ENCODE measurements around the gene MAGI2.

Gene MAGI2

DNA sequence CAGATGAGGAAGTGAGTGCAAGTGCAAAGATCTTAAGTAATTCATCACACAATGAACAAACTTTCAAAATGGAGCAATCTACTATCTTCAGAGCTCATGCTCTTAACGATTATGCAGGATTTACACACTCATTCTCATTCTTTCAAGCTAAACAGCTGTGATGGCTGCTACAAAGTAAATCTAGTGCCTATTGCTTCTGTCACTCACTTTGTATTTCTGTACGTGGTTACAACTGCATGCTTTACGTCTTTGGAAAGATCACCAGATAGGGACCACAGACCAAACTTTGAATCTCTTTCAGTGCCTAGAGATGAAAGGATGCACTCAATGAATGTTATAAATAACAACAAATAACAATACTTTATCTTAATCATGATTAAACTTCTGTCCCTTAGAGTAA is 194.6 kb downstream of the MAGI2 start:
- Histone ChIP-seq H3K27ac (ENCODE audit: low read depth, low read length) (no peak overlapping the region), H3K4me2 (ENCODE audit: low read depth, low read length, poor library complexity, severe bottlenecking) (no peak overlapping the region)

DNA sequence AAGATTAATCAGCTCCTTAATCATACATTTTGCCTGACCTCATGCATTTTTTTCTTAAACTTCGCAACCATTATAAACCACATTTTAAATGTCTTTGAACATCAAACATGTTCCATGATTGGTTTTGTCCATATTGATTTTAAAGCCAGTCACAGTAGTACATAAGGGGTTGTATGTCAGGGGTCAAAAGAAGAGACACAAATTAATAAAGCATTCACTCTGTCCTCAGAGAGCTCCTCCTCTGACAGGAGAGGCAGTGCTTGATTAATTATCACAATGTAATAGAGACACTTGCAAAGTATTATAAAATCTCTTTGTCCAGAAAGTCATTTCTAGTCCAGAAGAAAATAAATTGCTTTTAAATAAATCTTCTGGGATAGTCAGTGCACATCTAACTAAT is 195.5 kb downstream of the MAGI2 start:
- H3K9me2 ChIP-seq (replicated peaks; ENCODE audit: insufficient read depth, low read length): no peaks in the 10 kb centered on the region
- H3K27ac ChIP-seq (ENCODE audit: low read depth, low read length): no peak overlapping the region
- no peaks in the 10 kb centered on the region for H3K79me2 ChIP-seq (ENCODE audit: insufficient read depth, low read length)
- no peaks in the 10 kb centered on the region for H3K27me3 ChIP-seq (ENCODE audit: low read length)
- no peak overlapping the region for H2AFZ ChIP-seq (ENCODE audit: low read depth, low read length, severe bottlenecking)
- no peak overlapping the region for H3K9ac ChIP-seq (ENCODE audit: low read length)
- H3K4me2 ChIP-seq (ENCODE audit: low read depth, low read length, poor library complexity, severe bottlenecking): no peak overlapping the region
- H3F3A ChIP-seq (ENCODE audit: insufficient read depth): no peaks in the 10 kb centered on the region
- TF ChIP-seq, protein P1, sequence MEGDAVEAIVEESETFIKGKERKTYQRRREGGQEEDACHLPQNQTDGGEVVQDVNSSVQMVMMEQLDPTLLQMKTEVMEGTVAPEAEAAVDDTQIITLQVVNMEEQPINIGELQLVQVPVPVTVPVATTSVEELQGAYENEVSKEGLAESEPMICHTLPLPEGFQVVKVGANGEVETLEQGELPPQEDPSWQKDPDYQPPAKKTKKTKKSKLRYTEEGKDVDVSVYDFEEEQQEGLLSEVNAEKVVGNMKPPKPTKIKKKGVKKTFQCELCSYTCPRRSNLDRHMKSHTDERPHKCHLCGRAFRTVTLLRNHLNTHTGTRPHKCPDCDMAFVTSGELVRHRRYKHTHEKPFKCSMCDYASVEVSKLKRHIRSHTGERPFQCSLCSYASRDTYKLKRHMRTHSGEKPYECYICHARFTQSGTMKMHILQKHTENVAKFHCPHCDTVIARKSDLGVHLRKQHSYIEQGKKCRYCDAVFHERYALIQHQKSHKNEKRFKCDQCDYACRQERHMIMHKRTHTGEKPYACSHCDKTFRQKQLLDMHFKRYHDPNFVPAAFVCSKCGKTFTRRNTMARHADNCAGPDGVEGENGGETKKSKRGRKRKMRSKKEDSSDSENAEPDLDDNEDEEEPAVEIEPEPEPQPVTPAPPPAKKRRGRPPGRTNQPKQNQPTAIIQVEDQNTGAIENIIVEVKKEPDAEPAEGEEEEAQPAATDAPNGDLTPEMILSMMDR (IDR thresholded peaks at IDR 0.05; ENCODE audit: insufficient read depth, low read length, poor library complexity, severe bottlenecking): no peak
- TF ChIP-seq EZH2phosphoT487 (conservative IDR thresholded peaks at IDR 0.05; ENCODE audit: low read length): no peak
- H3K9me3 ChIP-seq (ENCODE audit: insufficient read depth, low read length): no peaks in the 10 kb centered on the region
- no peak overlapping the region for H3K4me3 ChIP-seq (ENCODE audit: insufficient read depth, low read length, poor library complexity, severe bottlenecking)
- no peaks in the 10 kb centered on the region for H4K20me1 ChIP-seq (ENCODE audit: low read depth, low read length)
- H3K36me3 ChIP-seq (ENCODE audit: low read length): no peaks in the 10 kb centered on the region

More for the DNA sequence above, 194.6 kb downstream of the MAGI2 start:
- H3K27me3 ChIP-seq (ENCODE audit: low read length): no peaks in the 10 kb centered on the region
- H2AFZ ChIP-seq (ENCODE audit: low read depth, low read length, severe bottlenecking): no peak overlapping the region
- H3K79me2 ChIP-seq (ENCODE audit: insufficient read depth, low read length): no peaks in the 10 kb centered on the region
- H4K20me1 ChIP-seq (ENCODE audit: low read depth, low read length): no peaks in the 10 kb centered on the region
- H3K9ac ChIP-seq (ENCODE audit: low read length): no peak overlapping the region
- H3F3A ChIP-seq (ENCODE audit: insufficient read depth): no peaks in the 10 kb centered on the region
- TF ChIP-seq EZH2phosphoT487 (conservative IDR thresholded peaks at IDR 0.05; ENCODE audit: low read length): no peak
- TF ChIP-seq, protein P1 (IDR thresholded peaks at IDR 0.05; ENCODE audit: insufficient read depth, low read length, poor library complexity, severe bottlenecking): no peak
- H3K36me3 ChIP-seq (ENCODE audit: low read length): no peaks in the 10 kb centered on the region
- no peaks in the 10 kb centered on the region for H3K9me2 ChIP-seq (replicated peaks; ENCODE audit: insufficient read depth, low read length)
- H3K9me3 ChIP-seq (ENCODE audit: insufficient read depth, low read length): no peaks in the 10 kb centered on the region
- no peak overlapping the region for H3K4me3 ChIP-seq (ENCODE audit: insufficient read depth, low read length, poor library complexity, severe bottlenecking)

DNA sequence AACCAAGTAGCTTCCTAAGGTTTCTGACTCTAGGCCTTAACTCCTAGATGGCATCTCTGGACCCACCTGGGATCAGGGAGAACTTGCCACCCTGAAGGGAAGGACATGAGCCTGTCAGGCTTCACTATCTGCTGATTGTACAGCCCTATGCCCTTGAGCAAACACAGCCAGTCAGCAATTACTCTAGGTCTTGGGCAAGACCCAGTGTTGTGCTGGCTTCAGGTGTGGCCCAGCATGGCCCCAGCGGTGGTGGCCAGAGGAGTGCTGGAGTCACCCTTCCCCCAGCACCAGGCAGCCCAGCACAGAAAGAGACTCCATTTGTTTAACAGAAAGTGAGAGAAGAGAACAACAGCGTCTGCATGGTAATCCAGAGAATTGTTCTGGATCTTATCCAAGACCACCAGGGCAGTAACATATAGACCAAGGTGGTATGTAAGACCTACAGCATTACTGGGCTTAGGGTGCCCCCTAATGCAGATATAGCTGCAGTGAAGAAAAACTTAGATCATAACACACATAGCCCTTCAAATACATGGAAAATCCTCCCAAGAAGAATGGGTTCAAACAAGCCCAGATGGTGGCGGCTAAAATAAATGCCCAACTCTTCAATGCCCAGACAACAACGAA is 207.7 kb downstream of the MAGI2 start:
- no peaks in the 10 kb centered on the region for H3K36me3 ChIP-seq (ENCODE audit: low read length)
- no peaks in the 10 kb centered on the region for H4K20me1 ChIP-seq (ENCODE audit: low read depth, low read length)
- H3K4me2 ChIP-seq (ENCODE audit: low read depth, low read length, poor library complexity, severe bottlenecking): no peak overlapping the region
- no peaks in the 10 kb centered on the region for H3K79me2 ChIP-seq (ENCODE audit: insufficient read depth, low read length)
- H2AFZ ChIP-seq (ENCODE audit: low read depth, low read length, severe bottlenecking): no peak overlapping the region
- no peaks in the 10 kb centered on the region for H3K9me2 ChIP-seq (replicated peaks; ENCODE audit: insufficient read depth, low read length)
- H3K4me3 ChIP-seq (ENCODE audit: insufficient read depth, low read length, poor library complexity, severe bottlenecking): no peak overlapping the region
- H3K27ac ChIP-seq (ENCODE audit: low read depth, low read length): no peak overlapping the region
- no peak overlapping the region for H3K9ac ChIP-seq (ENCODE audit: low read length)
- TF ChIP-seq EZH2phosphoT487 (conservative IDR thresholded peaks at IDR 0.05; ENCODE audit: low read length): no peak
- TF ChIP-seq, protein P1 (IDR thresholded peaks at IDR 0.05; ENCODE audit: insufficient read depth, low read length, poor library complexity, severe bottlenecking): no peak
- no peaks in the 10 kb centered on the region for H3K27me3 ChIP-seq (ENCODE audit: low read length)
- no peaks in the 10 kb centered on the region for H3K9me3 ChIP-seq (ENCODE audit: insufficient read depth, low read length)
- H3F3A ChIP-seq (ENCODE audit: insufficient read depth): no peaks in the 10 kb centered on the region
